Liver (tissue), 3 donors: ENCODE measurements around the gene HMGB4.

ENCODE experiments used
- CTCF ChIP-seq: fragments of 150-350 bp; IDR thresholded peaks from 2 replicates; pipeline ENCODE4 v1.5.1; 2017; ENCODE audit warnings: improper control_type of control experiment, low read depth, low read length; ENCODE audit not compliant: missing input control
- EGR1 ChIP-seq, 2 donors: IDR thresholded peaks; 2 replicates each; pipeline ENCODE4 v1.6.1; 2016 to 2018; ENCODE audit warnings: antibody characterized with exemption in 2 of 2, low read depth in 2 of 2
- MAX ChIP-seq: IDR thresholded peaks from 2 replicates; pipeline ENCODE4 v1.6.1; 2016; ENCODE audit warnings: antibody characterized with exemption
- SP1 ChIP-seq: IDR thresholded peaks from 2 replicates; pipeline ENCODE4 v1.6.1; 2018; ENCODE audit warnings: antibody characterized with exemption, mild to moderate bottlenecking
- ZBTB33 ChIP-seq: IDR thresholded peaks from 2 replicates; pipeline ENCODE4 v1.6.1; 2016; ENCODE audit warnings: antibody characterized with exemption
- donor health status: healthy.
- donor health status: healthy.

- TF ChIP-seq ZBTB33 (no peak), CTCF (no peak), EGR1 (IDR thresholded peaks at IDR 0.05; ENCODE audit: low read depth in 2 of 2) (no peak), MAX (no peak), SP1 (no peak)
These were observed 44.0 kb upstream of the HMGB4 start for GRCh38 chr1:33819913-33820311.
